Activated CD8-positive, alpha-beta memory T cell treated with anti-CD3 and anti-CD28 coated beads, Interleukin-2, amount 50 U/mL, for 24 hours (primary cell): ENCODE results near the gene ESPN.
"Not testable (repeated sequence)": the region's sequence is repeated elsewhere in the genome, so short reads cannot be mapped to it uniquely, and the experiment has no call there.

Experiments used
- DNase-seq: peaks from one replicate; pipeline ENCODE4 v3.0.0-alpha.2; 2020; ENCODE audit errors: extremely low read depth

ESPN gene

GRCh38 chr1:6427441-6428390, 3.1 kb downstream of the ESPN start:
- no peak for DNase-seq

GRCh38 chr1:6428453-6428852, 3.9 kb downstream of the ESPN start:
- not testable (repeated sequence) for DNase-seq

GRCh38 chr1:6429660-6430411, 5.3 kb downstream of the ESPN start:
- not testable (repeated sequence) for DNase-seq

- not testable (repeated sequence) for DNase-seq
Measured at GRCh38 chr1:6431645-6432579, 7.3 kb downstream of the ESPN start.

GRCh38 chr1:6434186-6434585, 9.6 kb downstream of the ESPN start:
- DNase-seq = no peak

GRCh38 chr1:6435129-6435528, 10.6 kb downstream of the ESPN start:
- DNase-seq = no peak

GRCh38 chr1:6435547-6435946, 11.0 kb downstream of the ESPN start:
- DNase-seq = no peak

GRCh38 chr1:6436277-6436676, 11.7 kb downstream of the ESPN start:
- DNase-seq = not testable (repeated sequence)

- not testable (repeated sequence) for DNase-seq
Measured at GRCh38 chr1:6437012-6437700, 12.6 kb downstream of the ESPN start.

GRCh38 chr1:6438047-6438525, 13.5 kb downstream of the ESPN start:
- DNase-seq = no peak

- peak; percentile 30 for DNase-seq
Measured at GRCh38 chr1:6440198-6441126, 15.9 kb downstream of the ESPN start.

GRCh38 chr1:6441586-6441985, 17.0 kb downstream of the ESPN start:
- DNase-seq = no peak

GRCh38 chr1:6443339-6444115, 19.0 kb downstream of the ESPN start:
- no peak for DNase-seq

GRCh38 chr1:6444377-6444776, 19.8 kb downstream of the ESPN start:
- no peak for DNase-seq

GRCh38 chr1:6445062-6445763, 20.6 kb downstream of the ESPN start:
- DNase-seq = no peak

GRCh38 chr1:6445929-6446328, 21.4 kb downstream of the ESPN start:
- DNase-seq = not testable (repeated sequence)

GRCh38 chr1:6446665-6447015, 22.1 kb downstream of the ESPN start:
- DNase-seq = no peak

GRCh38 chr1:6447016-6447817, 22.6 kb downstream of the ESPN start:
- DNase-seq = no peak
